Iris pigment epithelial cell (primary cell): ENCODE measurements around the gene SLC38A1.

Experiments
- DNase-seq: peaks from one replicate; pipeline ENCODE4 v3.0.0-alpha.2; 2011; ENCODE audit warnings: low read depth

The SLC38A1 gene

DNA sequence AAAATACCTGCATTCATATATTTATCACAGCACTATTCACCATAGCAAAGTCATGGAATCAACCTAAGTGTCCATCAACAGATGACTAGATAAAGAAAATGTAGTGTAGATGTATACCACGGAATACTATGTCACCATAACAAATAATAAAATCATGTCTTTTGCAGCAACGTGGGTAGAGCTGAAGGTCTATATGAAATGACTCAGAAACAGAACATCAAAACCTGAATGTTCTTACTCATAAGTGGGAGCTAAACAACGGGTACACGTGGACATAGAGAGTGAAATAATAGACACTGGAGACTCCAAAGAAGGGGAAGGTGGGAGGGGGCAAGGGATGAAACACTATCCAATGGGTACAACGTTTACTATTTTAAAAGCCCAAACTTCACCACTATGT lies 37.9 kb downstream of the SLC38A1 start:
- no peak for DNase-seq

DNA sequence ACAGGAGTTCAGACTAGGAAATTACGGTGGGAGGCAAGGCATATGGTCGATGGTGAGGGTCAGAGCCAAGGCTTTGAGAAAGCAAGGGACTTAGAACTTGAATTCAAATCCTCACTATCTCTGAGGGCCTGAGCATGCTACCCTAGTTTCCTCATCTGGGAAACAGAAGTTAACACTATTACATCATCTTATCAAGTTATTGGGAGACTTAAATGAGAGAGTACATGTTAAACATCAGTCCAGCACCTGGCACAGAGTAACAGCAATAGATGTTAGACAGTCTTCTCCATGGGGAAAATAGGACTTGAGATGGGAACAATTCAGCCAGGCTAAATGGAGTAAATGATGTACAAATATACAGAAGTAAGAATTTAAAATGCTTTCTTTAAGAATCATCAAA lies 38.5 kb downstream of the SLC38A1 start:
- no peak for DNase-seq

DNA sequence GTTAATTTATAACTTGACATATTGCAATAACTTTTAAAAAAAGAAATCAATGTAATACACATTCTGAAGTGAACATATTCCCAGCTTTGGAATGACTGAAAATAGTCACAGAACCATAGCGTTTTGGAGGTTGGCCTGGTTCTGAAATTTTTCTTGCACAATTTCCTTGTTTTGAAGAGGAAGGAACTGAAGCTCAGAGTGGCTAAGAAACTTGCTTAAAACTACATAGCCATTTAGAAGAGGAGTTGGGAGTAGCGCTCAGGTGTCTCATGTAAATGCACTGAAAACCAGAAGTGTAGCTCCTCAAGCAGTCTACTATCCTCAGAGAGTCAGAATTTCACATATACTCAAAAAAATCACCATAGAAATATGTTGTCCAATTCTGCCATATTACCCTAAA lies 41.2 kb downstream of the SLC38A1 start:
- no peak for DNase-seq

DNA sequence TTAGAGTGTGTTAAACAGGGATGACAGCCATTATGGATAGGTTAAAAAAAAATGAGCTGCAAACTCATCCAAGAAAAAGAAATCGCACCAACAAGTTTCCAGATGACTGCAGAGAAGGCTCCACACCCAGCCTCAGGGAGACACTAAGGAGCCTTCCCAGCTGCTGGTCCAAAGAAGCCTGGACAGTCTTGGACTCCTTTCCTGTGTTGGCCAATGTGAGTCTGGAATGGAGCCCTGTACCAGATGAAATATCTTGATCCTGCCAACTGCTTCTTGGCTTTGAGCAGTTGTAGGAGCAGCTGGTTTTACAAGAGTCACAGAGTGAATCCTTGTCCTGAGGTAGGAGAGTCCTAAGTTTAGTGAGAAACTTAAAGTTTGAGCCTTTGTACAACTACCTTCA lies 44.5 kb downstream of the SLC38A1 start:
- no peak for DNase-seq

DNA sequence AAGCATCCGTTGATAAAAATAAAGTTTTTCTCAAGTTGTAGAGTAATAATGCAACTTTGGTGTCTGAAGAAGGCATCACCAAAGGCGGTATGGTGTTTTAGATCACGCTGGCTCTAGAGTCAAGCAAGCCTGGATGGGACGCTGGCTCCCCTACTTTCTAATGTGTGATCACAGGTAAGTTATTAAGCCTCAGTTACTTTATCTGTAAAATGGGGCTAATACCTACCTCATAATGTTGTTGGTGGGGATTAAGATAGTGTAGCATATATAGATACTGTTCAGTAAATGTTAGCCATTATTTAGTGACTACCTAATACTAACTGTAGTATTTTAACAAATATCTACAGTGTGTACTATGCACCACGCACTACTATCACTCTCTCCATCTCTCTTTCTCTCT lies 45.8 kb downstream of the SLC38A1 start:
- no peak for DNase-seq

DNA sequence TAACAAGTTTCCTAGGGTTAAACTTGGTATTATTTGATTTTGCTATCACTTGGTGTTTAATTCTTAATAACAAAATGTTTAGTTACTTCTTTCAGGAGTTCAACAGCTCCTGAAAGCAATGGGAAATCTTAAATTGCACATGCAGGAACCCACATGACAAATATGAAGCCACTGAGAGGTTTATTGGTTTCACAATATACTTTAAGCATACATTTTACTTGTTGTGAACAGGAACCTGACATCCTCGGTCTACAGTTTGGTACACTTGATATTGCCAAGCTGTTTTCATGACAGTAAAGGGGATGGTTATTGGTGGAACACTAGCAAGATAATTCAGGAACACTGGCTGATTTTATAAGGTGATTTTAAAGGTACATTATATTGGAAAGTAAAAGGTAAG lies 46.2 kb downstream of the SLC38A1 start:
- no peak for DNase-seq

DNA sequence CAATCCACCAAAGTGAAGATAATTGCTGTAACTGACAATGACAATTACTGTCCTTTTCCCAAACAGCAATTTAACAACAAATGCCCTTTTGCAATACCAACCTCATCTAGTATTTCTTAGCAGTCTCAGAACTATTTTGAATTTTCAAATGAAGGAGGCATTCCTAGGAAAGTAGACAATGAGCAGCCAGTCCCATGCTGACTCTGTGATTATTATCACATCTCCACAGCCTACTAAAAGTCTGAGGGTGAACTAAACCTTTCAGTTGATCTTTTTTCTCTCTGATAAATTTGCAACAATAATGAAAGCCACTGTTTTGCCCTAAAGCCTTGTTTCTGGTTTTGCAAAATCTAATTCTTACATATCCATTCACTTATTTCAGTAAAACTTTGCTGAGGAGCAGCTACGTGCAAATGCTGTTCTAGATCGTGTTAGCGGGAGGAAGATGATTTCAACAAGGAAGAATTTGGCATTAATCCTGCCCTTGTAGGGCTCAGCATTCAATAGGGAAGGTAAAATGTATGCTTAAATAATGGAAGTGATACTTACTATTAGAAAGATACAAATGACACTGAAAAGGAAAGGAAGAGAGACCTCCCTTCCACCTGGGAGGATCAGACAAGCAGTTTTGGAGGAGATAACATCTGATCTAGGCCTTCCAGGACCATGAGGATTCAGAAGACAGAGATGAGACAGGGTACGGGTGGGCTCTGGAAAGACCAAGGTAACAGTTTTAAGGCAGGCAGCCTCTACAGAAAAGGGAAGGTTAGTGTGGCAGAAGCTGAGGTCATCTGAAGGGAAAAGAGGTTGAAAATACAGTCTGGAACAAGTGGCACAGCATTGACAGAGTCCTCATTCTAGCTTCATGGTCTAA lies 47.4 kb downstream of the SLC38A1 start:
- peak; percentile 81 for DNase-seq

DNA sequence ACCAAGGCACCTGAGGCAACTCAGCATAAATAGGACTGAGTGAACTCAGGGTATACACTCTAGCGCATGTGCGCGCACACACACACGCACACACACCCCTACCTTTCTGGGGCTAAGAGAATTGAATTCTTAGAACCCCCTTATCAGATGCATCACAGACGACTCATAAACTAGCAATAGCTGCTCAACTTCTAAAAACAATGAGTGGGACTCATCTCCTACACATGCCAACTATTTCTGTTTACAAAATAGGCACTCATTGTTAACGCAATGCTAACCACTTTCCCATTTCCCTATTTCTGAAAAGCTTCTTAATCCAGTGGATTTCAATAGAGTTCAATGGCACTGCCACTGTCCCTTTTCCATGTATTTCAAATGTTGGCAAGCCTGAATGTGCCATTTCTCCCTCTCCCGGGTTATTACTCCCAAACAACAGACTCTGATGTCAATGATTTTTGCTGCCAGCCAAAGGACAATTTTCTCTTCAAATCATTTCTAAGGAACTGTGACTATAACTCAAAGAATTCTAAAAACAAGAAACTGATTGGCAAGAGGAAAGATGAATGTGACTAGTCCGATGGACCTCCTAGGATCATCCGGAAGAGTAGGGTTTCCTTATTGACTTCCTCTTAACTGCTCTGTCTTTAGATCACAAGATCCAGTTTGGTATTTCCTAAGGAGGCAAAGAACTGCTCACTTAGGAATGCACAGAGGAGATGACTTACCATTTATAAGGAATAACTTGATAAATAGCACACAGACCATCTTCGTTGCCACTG lies 48.8 kb downstream of the SLC38A1 start:
- DNase-seq, result peak; percentile 92

DNA sequence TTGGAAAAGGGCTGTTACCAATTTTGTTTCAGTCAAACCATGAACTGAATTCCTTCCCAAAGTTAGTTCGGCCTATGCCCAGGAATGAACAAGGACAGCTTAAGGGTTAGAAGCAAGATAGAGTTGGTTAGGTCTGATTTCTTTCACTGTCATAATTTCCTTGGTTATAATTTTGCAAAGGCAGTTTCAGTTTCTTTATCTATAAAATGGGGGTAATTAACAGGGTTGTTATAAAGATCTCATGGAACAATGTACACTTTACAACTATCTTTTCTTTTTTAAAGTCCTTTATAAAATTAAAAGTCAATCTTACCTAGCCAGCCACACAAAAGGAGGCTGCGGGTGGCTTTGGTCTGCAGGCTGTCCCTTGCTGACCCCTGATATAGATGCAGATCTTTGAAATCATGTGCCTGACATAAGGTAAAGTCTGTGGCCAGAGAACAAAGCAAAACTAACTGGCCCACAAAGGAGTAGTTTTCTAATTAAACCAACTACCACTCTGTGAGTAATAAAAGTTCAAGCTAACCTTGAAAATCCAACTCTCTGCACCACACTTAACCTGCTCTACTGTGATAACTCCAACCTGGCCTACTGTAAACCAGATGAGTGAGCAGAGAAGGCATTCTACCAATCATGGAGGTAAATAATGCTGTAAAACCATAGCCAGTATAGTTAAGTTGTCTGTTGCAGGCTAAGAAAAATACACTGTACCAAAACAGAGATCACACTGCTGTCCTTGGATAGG lies 49.5 kb downstream of the SLC38A1 start:
- no peak for DNase-seq

DNA sequence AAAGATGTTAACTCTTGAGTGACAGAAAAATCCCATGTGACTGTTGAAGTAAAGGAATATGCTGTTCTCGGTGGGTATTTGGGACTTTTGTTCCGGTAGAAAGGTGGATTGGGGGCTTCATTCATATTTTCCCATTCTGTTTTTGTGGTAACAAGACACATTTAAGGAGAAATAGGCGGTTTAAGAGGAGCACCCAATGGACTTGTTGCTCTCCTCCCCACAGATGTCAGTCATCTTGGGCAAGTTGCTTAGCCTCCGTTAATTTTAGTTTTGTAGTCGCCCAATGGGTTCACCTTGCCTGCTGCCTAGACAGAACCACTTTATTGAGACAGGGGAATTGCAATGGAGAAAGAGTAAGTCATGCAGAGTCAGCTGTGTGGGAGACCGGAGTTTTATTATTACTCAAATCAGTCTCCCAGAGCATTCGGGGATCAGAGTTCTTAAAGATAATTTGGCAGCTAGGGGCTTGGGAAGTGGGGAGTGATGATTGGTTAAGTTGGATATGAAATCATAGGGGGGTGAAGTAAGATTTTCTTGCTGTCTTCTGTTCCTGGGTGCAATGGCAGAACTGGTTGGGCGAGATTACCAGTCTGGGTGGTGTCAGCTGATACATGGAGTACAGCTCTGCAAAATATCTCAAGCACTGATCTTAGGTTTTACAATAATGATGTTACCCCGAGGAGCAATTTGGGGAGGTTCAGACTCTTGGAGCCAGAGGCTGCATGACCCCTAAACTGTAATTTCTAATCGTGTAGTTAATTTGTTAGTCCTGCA lies 50.3 kb downstream of the SLC38A1 start:
- no peak for DNase-seq

DNA sequence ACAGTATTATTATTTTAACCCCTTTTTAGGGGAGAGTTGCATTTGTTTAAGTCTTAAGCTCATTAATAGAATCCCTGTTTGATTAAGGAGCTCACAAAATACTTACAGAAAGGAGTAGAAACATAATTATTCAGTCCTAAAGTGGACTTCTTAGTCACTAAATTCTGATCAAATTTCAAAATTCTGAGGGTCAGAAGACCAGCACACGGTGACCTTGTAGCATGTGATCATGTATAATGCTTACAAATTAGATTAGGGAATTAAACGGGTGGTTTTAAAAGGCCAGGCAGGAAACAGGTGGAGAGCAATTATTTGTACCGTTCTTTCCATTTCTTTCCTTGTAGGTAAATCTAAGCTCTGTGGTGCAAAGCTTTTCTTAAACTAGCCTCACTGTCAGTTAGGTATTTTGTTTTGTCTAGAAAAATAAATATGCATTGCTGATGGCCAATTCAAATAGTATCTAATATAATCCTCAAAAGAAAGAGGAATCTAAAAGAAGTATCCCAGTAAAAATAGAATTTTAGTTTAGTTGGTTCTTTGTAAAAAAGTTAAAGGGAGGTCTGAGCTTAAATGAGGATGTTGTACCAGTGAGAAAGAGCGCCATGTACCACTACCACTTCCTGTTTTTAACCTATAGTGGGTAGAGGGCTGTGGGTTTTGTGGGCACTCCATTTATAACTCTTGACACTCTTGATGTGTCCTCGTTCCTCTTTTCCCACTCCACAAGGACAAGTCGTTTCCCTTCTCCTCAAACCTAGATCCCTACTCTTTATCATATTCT lies 51.1 kb downstream of the SLC38A1 start:
- no peak for DNase-seq

DNA sequence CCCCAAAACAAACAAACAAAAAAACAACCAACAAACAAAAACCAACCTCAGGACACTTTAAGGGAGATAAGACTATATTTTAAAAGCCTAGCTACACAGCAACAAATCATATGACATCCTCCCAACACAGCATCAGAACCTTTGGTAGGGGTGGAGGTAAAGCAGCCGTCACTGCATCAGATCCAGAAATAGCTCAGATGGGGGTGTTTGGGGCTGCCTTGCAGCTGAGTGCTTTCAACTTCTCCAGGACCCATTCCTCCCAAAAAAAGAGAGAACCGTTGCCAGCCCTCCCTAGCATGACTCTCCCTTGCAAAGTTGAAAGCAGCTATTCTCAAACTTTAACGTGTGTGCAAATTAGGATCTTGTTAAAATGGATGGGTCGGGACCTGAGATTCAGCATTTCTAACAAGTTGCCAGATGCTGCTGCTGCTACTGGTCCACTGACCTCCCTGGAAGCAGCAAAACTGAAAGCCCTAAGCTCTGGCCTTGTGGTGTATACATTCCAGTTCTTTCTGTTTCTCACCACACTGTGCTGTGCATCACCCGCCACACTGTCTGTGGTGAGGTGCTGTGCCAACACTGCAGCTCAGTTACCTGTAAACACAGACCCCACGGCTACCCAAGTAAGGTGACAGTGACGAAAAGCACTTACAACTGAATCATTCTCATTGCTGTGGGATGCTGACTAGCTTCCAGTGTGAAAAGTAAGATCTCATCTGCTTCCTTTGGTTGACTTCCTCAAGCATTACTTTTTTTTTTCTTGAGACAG lies 54.0 kb downstream of the SLC38A1 start:
- peak; percentile 33 for DNase-seq

DNA sequence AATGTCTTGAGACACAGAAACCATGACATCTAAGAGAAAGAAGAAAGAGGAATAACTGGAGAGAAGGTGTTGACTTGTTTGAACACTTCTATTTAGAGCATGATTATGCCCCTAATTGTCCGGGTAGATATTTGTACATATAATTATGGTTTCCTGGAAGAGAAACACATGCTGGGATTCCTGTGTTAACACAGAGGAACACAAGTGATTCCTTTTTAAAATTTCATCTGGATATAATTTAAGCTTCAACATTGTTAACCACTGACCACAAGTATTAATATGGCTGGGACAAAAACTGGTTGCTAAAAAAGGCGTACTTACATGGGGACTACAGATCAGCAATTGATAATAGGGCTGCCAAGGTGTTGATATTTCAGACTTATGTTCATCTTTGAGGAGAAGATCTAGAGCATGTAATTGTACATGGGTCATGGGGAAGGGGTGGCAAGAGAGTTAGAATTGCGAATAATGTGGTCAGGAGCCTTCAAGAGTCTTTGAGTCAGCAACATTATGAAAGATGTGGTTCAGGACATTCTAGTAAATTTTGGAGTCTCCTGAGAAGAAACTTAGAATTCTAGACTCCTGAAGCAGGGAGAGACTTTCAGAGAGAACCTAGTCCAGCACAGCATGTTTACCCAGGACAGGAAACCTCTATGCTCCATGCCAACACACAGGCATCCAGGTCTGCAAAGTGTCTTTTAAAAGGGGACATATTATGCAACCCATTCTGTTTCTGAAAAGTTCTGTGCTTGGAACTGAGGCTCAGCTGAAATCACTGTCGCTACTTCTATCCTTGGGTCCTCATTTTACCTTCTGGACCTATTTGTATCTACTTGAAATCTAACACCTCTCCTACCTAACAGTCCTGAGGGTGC lies 56.5 kb downstream of the SLC38A1 start:
- no peak for DNase-seq

DNA sequence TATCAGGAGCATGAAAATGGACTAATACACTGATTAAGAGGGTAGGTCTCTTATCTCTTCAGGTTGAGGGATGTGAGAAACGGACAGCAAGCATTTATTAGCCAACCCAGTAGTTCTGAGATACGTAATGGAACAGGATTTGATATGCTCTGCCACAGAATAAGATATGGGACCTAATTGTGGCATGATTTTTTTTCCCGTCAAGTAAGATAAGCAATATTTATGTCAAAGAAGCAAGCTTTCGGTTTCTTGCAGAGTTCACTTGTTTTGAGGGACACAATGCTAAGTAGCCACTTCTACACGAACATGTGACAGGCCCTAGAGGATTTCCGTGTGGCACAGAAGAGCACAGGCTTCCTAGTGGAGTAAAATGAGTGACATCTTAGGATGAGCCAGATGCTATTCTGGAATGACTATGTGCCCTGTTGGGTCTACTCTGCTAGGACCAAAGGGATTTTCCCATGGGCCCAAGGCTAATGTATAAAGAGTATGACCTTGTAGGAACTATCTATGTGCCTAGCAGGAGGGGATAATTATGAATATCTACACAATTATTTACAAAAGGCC lies 57.9 kb downstream of the SLC38A1 start:
- no peak for DNase-seq

DNA sequence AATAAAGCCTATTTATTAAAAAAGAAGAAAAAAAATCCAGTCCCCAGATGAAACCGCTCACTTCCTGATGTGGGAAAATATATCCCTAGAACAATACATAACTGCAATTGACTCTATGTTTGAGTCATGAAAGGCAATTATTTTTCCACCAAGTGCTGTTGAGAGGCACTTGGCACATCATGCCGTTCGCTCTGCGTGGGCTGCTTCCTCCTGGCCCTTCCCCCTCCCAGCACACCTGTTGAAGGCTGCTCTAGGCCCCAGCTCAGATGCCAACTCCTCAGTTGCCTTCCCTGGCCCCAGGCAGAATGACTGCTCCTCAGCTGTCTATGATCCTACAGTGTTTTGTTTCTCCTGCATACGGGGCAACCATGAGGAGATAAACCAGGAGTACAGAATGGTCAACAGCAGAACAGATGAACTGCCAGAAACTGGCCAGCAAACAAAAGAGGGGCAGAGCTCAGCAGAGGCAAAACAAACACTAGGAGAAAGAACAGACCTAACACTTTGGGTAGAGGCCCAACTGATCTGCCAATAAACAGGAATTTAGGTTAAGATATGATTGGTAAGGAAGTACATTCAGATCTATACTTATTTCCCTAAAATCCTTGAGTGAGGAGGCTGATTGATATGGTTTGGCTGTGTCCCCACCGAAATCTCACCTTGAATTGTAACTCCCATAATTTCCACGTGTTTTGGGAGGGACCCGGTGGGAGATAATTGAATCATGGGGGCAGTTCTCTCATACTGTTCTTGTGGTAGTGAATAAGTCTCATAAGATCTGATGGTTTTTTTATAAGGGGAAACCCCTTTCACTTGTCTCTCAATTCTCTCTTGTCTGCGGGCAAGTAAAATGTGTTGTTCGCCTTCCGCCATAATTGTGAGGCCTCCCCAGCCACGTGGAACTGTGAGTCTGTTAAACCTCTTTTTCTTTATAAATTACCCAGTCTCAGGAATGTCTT lies 58.6 kb downstream of the SLC38A1 start:
- DNase-seq, result no peak

DNA sequence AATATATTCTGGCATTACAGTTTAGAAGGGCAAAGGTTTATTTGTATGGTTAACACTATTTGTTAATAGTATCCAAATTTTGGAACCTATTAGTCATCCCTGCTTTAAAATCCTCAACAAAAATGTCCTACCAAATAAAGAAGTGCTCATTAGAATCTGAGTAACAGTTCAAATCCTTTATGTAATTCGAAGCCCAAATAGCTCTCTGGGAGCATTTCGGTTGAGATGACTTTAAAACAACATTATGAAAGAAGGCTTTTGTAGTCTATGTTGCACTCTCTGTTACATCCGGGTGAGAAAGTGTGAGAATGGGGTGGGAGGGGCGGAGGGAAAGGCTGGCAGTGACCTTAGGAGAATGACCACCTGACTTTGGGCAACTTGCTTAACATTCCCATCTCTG lies 59.7 kb downstream of the SLC38A1 start:
- peak; percentile 67 for DNase-seq

DNA sequence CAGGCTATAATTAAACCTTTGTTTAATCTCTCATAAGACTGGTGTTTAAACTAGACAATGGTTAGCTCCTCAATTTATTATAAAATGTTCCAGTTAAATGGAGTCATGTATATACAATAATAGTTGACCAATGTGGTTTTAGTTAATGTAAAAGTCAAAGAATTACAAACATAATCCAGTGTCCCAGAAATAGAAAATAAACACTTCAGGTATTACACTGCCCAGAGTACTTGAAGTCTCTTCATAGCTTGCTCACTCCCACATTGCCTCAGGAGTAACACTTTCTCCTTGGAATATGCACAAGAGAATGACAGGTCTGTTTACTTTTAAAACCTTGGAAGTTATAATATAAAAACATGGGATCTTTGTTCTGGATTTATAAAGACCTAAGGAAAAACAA lies 60.5 kb downstream of the SLC38A1 start:
- no peak for DNase-seq

DNA sequence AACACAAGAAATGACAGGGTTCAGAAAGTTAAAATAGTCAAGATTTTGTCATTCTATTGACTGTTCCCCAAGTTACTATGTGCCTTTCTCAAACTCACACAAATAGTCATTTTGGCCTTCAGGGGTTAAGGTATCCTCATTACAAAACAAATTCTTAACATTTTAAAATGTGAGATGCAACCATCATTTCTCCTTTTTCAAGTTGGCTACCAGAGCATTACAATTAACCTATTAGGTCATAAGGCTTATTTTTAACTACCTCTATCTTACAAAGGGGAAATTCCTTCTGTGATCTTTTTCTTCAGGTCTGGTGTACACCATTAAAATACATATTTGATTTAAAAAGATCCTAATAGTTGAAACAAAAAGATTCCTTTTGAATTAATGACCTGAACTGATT lies 61.2 kb downstream of the SLC38A1 start:
- no peak for DNase-seq
